Endothelial cell of umbilical vein (primary cell): ENCODE measurements around the gene PLEKHA7. TPM values are rescaled to one million over a fixed set of nuclear protein-coding genes. Genes with fewer than 3 reads are reported as not detected.

Experiments
- BruUV-seq: library from RNA; stranded (reverse); fragments of 400-500 nt; replicated peaks from 2 replicates; lab custom pipeline; 2021; lab: Mats Ljungman, UMichigan
- CTCF ChIA-PET: fragments of 300-600, 350-600 bp; sonication (Branson Sonifier 250); formaldehyde crosslinking; loops from one replicate; lab custom pipeline; 2021; ENCODE audit warnings: antibody characterized with exemption, inconsistent platforms; lab: Charles Lee
- POLR2A ChIA-PET: fragments of 300-600, 350-600 bp; sonication (Branson Sonifier 250); formaldehyde crosslinking; loops from one replicate; lab custom pipeline; 2021; ENCODE audit warnings: antibody characterized with exemption, inconsistent platforms; lab: Charles Lee
- DNase-seq: peaks from one replicate; pipeline ENCODE4 v3.0.0-alpha.2; 2011; ENCODE audit warnings: low read depth, low spot score
- FAIRE-seq: peaks from 2 replicates; lab custom pipeline; 2011; peaks lifted over from hg19 to GRCh38; lab: Jason Lieb, UNC
- H2AFZ ChIP-seq: 2 replicates; pipeline ENCODE4 v1.6.0; 2012; ENCODE audit warnings: low read depth, low read length, control low read depth, inconsistent platforms
- H3K27ac ChIP-seq: 2 replicates; pipeline ENCODE4 v1.5.1; 2011; ENCODE audit warnings: low read depth, mild to moderate bottlenecking, control low read depth, low read length, moderate library complexity; ENCODE audit not compliant: insufficient read depth
- H3K27me3 ChIP-seq, 2 experiments: 2 replicates each; pipeline versions ENCODE4 v1.6.0 to v1.6.1; 2011; ENCODE audit warnings: low read length in 2 of 2, mixed read lengths in 1 of 2; ENCODE audit not compliant: control insufficient read depth in 2 of 2, insufficient read depth in 2 of 2
- H3K36me3 ChIP-seq, 2 experiments: 2 replicates in 1 of 2; 3 replicates in 1 of 2; pipeline ENCODE4 v1.5.1; 2011; ENCODE audit warnings: low read length in 2 of 2, mild to moderate bottlenecking in 1 of 2, moderate library complexity in 1 of 2; ENCODE audit not compliant: control insufficient read depth in 2 of 2, insufficient read depth in 2 of 2; ENCODE audit errors: extremely low read depth in 1 of 2
- H3K4me1 ChIP-seq: 3 replicates; pipeline ENCODE4 v1.5.1; 2011; ENCODE audit warnings: mild to moderate bottlenecking, low read length; ENCODE audit not compliant: control insufficient read depth, insufficient read depth; ENCODE audit errors: extremely low read depth
- H3K4me2 ChIP-seq: 2 replicates; pipeline ENCODE4 v1.6.1; 2011; ENCODE audit warnings: low read length, control low read depth, mixed read lengths; ENCODE audit not compliant: insufficient read depth
- H3K4me3 ChIP-seq, 3 experiments: fragments of 200-600 bp in 1 of 3; sonication (generic), shearing (Covaris generic) in 1 of 3; replicated peaks in 1 of 3; 2 replicates each; pipeline ENCODE4 v1.5.1; 2011 to 2016; ENCODE audit warnings: control low read depth in 3 of 3, low read length in 3 of 3, mild to moderate bottlenecking in 2 of 3, inconsistent platforms in 1 of 3, low read depth in 1 of 3, moderate library complexity in 1 of 3; ENCODE audit not compliant: insufficient read depth in 1 of 3
- H3K79me2 ChIP-seq: 2 replicates; pipeline ENCODE4 v1.6.0; 2012; ENCODE audit warnings: low read length, inconsistent platforms; ENCODE audit not compliant: control insufficient read depth, insufficient read depth
- H3K9ac ChIP-seq: replicated peaks from 2 replicates; pipeline ENCODE3; 2011; ENCODE audit warnings: low read length, control low read depth; ENCODE audit not compliant: insufficient read depth; ENCODE audit errors: extremely low read depth
- H3K9me1 ChIP-seq: replicated peaks from 3 replicates; pipeline ENCODE4 v1.6.0; 2011; ENCODE audit warnings: mild to moderate bottlenecking, low read length; ENCODE audit not compliant: control insufficient read depth, insufficient read depth; ENCODE audit errors: extremely low read depth
- H3K9me3 ChIP-seq: replicated peaks from 2 replicates; pipeline ENCODE4 v1.5.1; 2012; ENCODE audit warnings: low read length, inconsistent platforms; ENCODE audit not compliant: control insufficient read depth, insufficient read depth
- H4K20me1 ChIP-seq: replicated peaks from 2 replicates; pipeline ENCODE3; 2011; ENCODE audit warnings: mild to moderate bottlenecking, low read length; ENCODE audit not compliant: control insufficient read depth, insufficient read depth; ENCODE audit errors: extremely low read depth
- CTCF ChIP-seq, 2 donors: IDR thresholded peaks; 1 replicate in 1 of 2; 2 replicates in 1 of 2; pipeline ENCODE4 v1.5.1; 2011; ENCODE audit warnings: low read length in 2 of 2, mild to moderate bottlenecking in 2 of 2, moderate library complexity in 2 of 2, control low read depth in 1 of 2, inconsistent platforms in 1 of 2, low read depth in 1 of 2; ENCODE audit not compliant: insufficient read depth in 1 of 2; ENCODE audit errors: extremely low read depth in 1 of 2
- EZH2 ChIP-seq: IDR thresholded peaks from 2 replicates; pipeline ENCODE4 v1.6.1; 2012; ENCODE audit warnings: borderline replicate concordance, low read depth, mild to moderate bottlenecking, moderate library complexity, low read length, inconsistent platforms; ENCODE audit not compliant: severe bottlenecking
- FOS ChIP-seq: IDR thresholded peaks from 2 replicates; pipeline ENCODE4 v1.6.1; 2011; ENCODE audit warnings: mild to moderate bottlenecking, low read length, moderate library complexity, borderline replicate concordance; ENCODE audit not compliant: insufficient read depth
- GATA2 ChIP-seq: IDR thresholded peaks from 2 replicates; pipeline ENCODE4 v1.7.0; 2011; ENCODE audit warnings: low read depth, mild to moderate bottlenecking, moderate library complexity, mixed read lengths, low read length; ENCODE audit not compliant: insufficient read length, insufficient read depth
- JUN ChIP-seq: IDR thresholded peaks from 2 replicates; pipeline ENCODE4 v1.6.1; 2011; ENCODE audit warnings: borderline replicate concordance, low read depth; ENCODE audit not compliant: insufficient read length, insufficient read depth
- MAX ChIP-seq: IDR thresholded peaks from 2 replicates; pipeline ENCODE4 v1.6.1; 2011; ENCODE audit not compliant: insufficient read depth, insufficient read length
- MYC ChIP-seq: IDR thresholded peaks from one replicate; pipeline ENCODE4 v1.6.1; 2011; ENCODE audit warnings: mild to moderate bottlenecking, low read depth, low read length
- POLR2A ChIP-seq: IDR thresholded peaks from 2 replicates; pipeline ENCODE4 v1.6.1; 2012; ENCODE audit warnings: low read depth, mild to moderate bottlenecking, control low read depth, low read length
- POLR2AphosphoS5 ChIP-seq: IDR thresholded peaks from 2 replicates; pipeline ENCODE4 v1.6.1; 2012; ENCODE audit warnings: low read depth, mild to moderate bottlenecking, control low read depth, low read length, moderate library complexity; ENCODE audit not compliant: insufficient read depth
- dilution Hi-C: fragments of 300-500 bp; cut with MboI; formaldehyde crosslinking; loops from one replicate; pipeline ENCODE4 v1.15.0; 2019; ENCODE audit warnings: low sequenced_read_pairs; ENCODE audit not compliant: extremely low pct_ligation_motif_present
- intact Hi-C: fragments of 100-400 bp; cut with micrococcal nuclease; formaldehyde crosslinking; loops from one replicate; pipeline ENCODE4 v1.10.0; 2022
- polyA plus RNA-seq, 4 experiments: library from polyadenylated mRNA; depleted of rRNA in 3 of 4; stranded (reverse) in 3 of 4; unstranded in 1 of 4; fragments of >200 nt; gene quantifications; 2 replicates each; pipeline versions ENCODE4 v1.2.1 to v1.2.3, GENCODE V29; 2011 to 2012; ENCODE audit warnings: missing spikeins in 1 of 4
- total RNA-seq: library from RNA; stranded (reverse); gene quantifications from 2 replicates; pipeline ENCODE4 v1.2.3, GENCODE V29; 2021

PLEKHA7 gene
- total and polyA plus RNA-seq, 2 donors (not counting 3 experiments of a cell fraction or from before 2014, with no cell fraction given): 1.7 to 3.8 TPM

GRCh38 chr11:16891165-16891564, 123.0 kb downstream of the PLEKHA7 start:
- CTCF ChIA-PET: no interaction called here
- TF ChIP-seq POLR2AphosphoS5 (no peak), GATA2 (no peak), POLR2A (no peak), CTCF (IDR thresholded peaks at IDR 0.05; ENCODE audit: extremely low read depth in 1 of 2, insufficient read depth in 1 of 2, low read depth in 1 of 2, low read length in 2 of 2) (no peak), JUN (no peak), EZH2 (no peak), FOS (no peak), MYC (no peak), MAX (no peak)
- intact Hi-C loops: no loop called here

More at GRCh38 chr11:16891165-16891564, 123.0 kb downstream of the PLEKHA7 start:
- POLR2A ChIA-PET: no interaction called here
- Histone ChIP-seq H3K9ac (no peak overlapping the region), H3K9me3 (no peaks in the 10 kb centered on the region), H3K9me1 (no peaks in the 10 kb centered on the region), H3K79me2 (no peaks in the 10 kb centered on the region), H3K4me2 (no peak overlapping the region), H3K36me3 (no peaks in the 10 kb centered on the region), H3K27me3 (peaks cover 0 to 8% of the 10 kb centered on the region in 2 experiments), H3K27ac (no peak overlapping the region), H4K20me1 (no peaks in the 10 kb centered on the region), H3K4me3 (no peak overlapping the region), H2AFZ (no peak overlapping the region), H3K4me1 (no peaks in the 10 kb centered on the region)
- dilution Hi-C loops: no loop called here
- no TSS peak for BruUV-seq
- no peak for FAIRE-seq
- no peak for DNase-seq
